Measurements from ENCODE around the gene NFS1. TPM values are rescaled to one million over a fixed set of nuclear protein-coding genes. Genes with fewer than 3 reads are reported as not detected.
"Not testable (repeated sequence)": the region's sequence is repeated elsewhere in the genome, so short reads cannot be mapped to it uniquely, and the experiment has no call there.

Gene NFS1
- 10 to 100 TPM; 15.9 to 22.0 TPM for total RNA-seq
- long read RNA-seq, donor 1, partial matches to known transcripts: 5 of 10 reads
- long read RNA-seq, donor 1, other reads (novel, unspliced or antisense): 0 of 10 reads
- long read RNA-seq, donor 2, transcript NFS1-203 (13 exons, 3,012 nt): major isoform, 15 of 24 reads
- long read RNA-seq, donor 2, partial matches to known transcripts: 3 of 24 reads
- long read RNA-seq, donor 2, other reads (novel, unspliced or antisense): 2 of 24 reads

GRCh38 chr20:35699127-35699956, at the start of gene NFS1, which contains the start of gene ROMO1:
Gene NFS1, minus strand, starts transcription at chr20:35699352. Its CDS starts 64 bp downstream, at chr20:35699288.
Gene ROMO1, plus strand, starts transcription at chr20:35699405. Its CDS starts 228 bp downstream, at chr20:35699633.
- peak; percentile 96 for DNase-seq (ENCODE audit: low spot score)
- intact Hi-C loops (cut with DNase I): loop anchor here in 1 of 2 donors (10.0 kb wide), 1 partner anchor 225 kb away; no protein-coding TSS in a partner anchor

DNA sequence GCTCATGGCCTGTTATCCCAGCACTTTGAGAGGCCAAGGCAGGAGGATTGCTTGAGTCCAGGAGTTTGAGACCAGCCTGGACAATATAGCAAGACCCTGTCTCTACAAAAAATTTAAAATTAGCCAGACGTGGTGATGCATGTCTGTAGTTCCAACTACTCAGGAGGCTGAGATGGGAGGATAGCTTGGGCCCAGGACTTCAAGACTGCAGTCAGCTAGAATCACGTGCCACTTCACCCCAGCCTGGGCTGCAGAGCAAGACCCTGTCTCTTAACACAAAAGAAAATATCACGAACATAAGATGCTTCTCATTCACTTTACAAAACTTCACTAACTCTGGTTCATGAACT, 45.3 kb upstream of the NFS1 start:
- intact Hi-C loops (cut with DNase I); DNase-seq (ENCODE audit: low spot score): not testable (repeated sequence)

DNA sequence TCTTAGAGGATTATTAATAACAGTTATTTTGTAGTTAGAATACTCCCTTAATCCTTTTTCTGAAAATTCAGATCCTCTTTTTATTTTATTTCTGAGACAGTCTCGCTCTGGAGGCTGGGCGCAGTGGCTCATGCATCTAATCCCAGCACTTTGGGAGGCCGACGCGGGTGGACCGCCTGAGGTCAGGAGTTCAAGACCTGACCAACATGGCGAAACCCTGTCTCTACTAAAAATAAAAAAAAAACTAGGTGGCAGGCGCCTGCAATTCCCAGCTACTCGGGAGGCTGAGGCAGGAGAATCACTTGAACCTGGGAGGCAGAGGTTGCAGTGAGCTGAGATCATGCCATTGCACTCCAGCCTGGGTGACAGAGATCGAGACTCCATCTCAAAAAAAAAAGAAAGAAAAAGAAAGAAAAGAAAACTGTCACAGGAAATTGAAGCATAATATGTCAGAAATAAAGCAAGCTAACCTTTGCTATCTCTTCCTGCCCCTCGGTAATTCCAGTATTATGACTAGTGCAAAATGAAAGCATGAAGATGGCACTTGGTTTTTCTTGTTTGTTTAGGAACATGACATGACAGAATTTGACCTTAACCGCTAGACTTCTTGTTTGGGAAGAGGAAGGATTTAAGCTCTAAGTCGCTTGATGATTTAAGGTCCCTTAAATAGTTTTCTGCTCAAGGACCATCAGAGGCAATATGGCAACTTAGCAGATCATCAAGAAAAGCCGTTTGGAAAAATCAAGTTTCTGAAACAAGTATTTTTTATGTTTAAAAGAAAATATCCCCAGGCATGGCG, 44.7 kb upstream of the NFS1 start:
- no peak for DNase-seq (ENCODE audit: low spot score)
- intact Hi-C loops (cut with DNase I): loop anchor here (1.0 to 2.0 kb wide), 2 partner anchors 8 to 27 kb away; no protein-coding TSS in a partner anchor

- intact Hi-C loops (cut with DNase I): loop anchor here (1.0 to 2.0 kb wide), 2 partner anchors 9 to 28 kb away; no protein-coding TSS in a partner anchor
- no peak for DNase-seq (ENCODE audit: low spot score)
These were observed 43.8 kb upstream of the NFS1 start for GRCh38 chr20:35742741-35743523.

DNA sequence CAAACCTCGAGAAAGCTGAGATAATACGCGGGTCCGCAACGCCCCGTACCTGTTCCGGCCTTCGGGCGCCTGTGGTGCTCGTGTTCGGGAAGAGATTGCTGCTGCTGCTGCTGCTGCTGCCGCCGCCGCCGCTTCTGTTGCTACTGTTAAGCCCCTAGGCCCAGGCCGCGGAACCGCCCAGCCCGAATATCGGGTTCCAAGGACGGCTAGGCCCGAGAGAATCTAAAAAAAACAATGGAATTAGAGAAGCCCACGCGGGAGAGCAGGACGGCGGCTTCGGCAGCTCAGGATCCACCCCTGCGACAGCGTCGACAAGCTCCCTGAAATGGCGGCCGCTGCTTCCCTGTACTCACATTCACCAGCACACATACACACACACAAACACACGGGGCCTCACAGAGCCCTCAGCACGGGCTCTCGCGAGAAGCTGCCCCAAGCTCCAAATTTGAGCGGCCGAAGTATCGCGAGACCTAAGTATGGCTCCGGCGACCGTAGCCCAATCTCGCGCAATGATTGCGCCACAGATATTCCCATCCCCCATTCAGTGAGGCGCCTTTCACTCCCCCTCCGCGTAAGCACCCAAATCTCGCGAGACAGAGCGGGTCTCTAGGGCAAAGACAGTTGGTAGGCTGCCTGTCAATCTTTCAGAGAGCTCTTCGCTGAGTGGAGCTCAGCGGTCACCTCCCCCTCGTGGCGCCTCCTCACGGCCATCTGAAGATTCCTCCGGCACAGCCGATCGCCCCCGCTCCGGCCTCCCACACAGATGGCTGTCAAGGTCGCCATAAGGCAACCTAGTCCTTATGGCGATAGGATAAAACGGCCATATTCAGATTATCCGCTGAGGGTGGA, 43.0 kb upstream of the NFS1 start, which contains the start of gene RBM39:
Gene RBM39, minus strand, starts transcription at position 369 of the 849 bp plus-strand sequence. CDS start 1,386 bp downstream, outside the sequence.
- intact Hi-C loops (cut with DNase I): loop anchor here in 1 of 2 donors (2.0 kb wide), 1 partner anchor 29 kb away; no protein-coding TSS in a partner anchor
- peak; percentile 100 for DNase-seq (ENCODE audit: low spot score)

DNA sequence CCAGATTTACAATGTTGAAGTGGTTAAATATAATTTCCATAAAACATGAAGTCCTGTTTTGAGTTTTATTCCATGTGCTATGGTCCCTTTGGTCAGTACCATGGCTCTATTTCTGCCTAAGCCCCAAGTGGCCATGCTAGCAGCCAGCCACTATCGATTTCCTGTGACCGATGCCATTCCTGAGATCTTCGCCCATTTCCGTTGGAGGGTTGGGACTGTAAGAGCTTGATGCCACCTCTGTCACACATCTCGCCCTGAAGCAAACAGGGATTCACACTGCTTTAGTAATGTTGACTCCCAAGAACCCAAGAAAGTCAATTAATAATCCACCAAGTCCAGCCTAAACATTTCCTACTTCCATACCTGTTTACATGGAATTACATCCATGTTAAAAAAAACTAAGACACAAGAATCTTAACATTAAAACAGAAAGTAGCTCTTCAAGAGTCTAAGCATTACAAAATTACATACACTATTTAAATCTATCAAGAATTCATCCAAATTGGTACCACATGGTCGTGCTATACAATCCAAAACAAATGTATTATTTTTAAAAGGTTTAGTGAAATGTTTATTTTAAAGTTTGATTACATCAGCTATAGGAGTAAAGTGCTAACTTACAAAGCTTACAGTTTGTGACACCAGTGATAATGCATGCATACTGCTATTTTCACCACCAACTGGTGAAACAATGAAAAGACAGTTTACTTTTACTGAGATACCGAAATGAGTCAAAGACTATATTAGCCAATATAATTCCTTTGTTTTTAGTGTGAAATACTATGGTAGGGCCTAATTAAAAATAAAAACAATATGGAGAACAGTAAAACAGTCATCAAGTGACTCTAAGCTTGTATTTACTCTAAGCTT, 40.4 kb upstream of the NFS1 start:
- intact Hi-C loops (cut with DNase I): no loop called here
- no peak for DNase-seq (ENCODE audit: low spot score)

DNA sequence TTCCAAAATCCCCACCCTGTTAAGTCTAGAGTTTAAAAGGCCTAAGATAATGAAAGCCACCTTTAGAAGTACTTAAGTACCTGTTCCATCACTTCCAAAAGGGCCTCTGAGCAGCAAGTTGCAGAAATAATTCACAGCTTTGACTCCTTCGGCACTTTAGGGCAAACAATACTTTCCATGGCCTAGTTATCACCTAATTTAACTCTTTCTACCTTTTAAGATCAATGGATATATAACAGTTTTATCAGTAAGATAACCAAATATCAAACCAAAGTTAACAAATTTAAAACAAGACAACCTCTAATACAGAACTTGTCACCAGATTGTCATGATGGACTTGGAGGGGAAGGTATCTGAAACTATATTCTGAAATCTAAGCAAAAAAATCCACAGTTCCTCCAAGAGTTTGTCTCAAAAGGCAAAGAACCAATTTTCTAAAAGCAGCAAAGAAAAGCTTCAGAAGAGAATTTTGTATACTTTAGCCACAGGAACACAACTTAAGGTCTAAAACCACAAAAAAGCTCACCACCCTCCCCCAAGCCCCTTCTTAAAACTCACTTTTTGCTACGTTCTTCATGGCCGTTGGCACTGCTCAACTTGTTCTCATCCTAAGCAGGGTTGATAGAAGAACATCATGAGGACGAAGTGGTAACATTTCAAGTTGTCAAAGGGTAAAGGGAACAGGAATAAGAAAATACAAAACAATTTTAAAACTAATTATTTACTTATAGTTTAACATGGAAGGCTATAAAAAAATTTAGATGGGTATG, 39.4 kb upstream of the NFS1 start:
- intact Hi-C loops (cut with DNase I): no loop called here
- no peak for DNase-seq (ENCODE audit: low spot score)

DNA sequence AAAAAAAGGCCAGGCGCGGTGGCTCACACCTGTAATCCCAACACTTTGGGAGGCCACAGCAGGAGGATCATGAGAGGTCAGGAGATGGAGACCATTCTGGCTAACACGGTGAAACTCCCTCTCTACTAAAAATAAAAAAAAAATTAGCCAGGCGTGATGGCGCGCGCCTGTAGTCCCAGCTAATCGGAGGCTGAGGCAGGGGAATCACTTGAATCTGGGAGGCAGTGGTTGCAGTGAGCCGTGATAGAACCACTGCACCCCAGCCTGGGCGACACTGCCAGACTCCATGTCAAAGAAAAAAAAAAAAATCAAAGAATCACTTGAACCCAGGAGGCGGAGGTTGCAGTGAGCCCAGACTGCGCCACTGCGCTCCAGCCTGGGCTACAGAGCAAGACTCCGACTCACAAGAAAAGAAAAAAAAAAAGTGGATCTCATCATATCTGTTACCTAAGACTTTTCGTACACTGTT, 38.7 kb upstream of the NFS1 start:
- intact Hi-C loops (cut with DNase I): no loop called here
- DNase-seq (ENCODE audit: low spot score): no peak

GRCh38 chr20:35735826-35736470, 36.8 kb upstream of the NFS1 start:
- intact Hi-C loops (cut with DNase I): no loop called here
- no peak for DNase-seq (ENCODE audit: low spot score)

- DNase-seq (ENCODE audit: low spot score): no peak
- intact Hi-C loops (cut with DNase I): no loop called here
These were observed 35.9 kb upstream of the NFS1 start for GRCh38 chr20:35734777-35735649.

- no peak for DNase-seq (ENCODE audit: low spot score)
- intact Hi-C loops (cut with DNase I): no loop called here
These were observed 35.2 kb upstream of the NFS1 start for GRCh38 chr20:35734374-35734773.

DNA sequence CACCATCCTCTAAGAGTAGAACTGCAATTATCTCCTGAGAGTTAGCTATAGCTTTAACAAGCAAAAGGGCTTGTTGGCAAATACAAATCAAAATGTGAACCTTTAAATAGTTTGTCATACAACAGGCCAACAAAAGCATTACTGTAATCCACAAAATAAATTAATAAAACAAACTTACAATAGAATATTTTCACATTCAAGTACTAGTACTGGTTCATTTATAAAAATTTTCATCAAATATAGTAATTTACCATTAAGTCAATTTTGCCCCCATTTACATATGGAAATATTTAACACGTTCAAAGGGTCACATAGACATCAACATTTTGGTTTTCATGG, 33.5 kb upstream of the NFS1 start:
- intact Hi-C loops (cut with DNase I): no loop called here
- no peak for DNase-seq (ENCODE audit: low spot score)

- no peak for DNase-seq (ENCODE audit: low spot score)
- intact Hi-C loops (cut with DNase I): no loop called here
These were observed 32.9 kb upstream of the NFS1 start for GRCh38 chr20:35731862-35732643.

DNA sequence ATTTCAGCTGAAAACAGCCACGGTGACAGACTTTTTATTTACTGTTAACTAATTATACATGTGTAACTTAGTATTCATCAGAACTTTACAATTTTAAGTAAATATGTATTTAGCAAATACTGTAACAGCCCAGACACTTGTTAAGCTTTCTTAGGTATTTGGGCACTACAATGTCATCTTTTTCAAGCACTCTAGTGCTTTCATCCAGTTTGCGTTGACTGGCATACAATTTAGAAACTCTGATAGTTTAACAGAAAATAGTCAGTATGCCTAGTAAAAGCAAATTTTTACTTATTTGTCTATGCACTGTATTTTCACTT, 32.3 kb upstream of the NFS1 start:
- no peak for DNase-seq (ENCODE audit: low spot score)
- intact Hi-C loops (cut with DNase I): no loop called here
